ENCODE measurements around the gene APP.
"Not testable (repeated sequence)": the region's sequence is repeated elsewhere in the genome, so short reads cannot be mapped to it uniquely, and the experiment has no call there.

APP gene

GRCh38 chr21:26096494-26097371 is 73.8 kb downstream of the APP start:
- DNase-seq: no peak

DNA sequence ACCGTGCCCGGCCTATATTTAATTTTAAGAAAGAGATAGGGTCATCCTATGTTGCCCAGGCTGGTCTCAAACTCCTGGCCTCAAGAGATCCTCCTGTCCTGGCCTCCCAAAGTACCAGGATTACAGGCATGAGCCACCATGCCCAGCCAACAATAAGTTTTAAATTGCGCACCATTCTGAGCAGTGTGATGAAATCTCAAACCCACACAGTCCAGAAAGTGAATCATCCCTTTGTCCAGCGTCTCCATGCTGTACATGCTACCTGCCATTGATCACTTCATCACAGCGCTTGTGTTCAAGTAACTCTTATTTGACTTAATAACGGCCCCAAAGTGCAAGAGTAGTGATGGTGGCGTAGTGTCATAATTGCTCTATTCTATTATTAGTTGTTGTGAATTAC is 75.4 kb downstream of the APP start:
- no peak for DNase-seq

DNA sequence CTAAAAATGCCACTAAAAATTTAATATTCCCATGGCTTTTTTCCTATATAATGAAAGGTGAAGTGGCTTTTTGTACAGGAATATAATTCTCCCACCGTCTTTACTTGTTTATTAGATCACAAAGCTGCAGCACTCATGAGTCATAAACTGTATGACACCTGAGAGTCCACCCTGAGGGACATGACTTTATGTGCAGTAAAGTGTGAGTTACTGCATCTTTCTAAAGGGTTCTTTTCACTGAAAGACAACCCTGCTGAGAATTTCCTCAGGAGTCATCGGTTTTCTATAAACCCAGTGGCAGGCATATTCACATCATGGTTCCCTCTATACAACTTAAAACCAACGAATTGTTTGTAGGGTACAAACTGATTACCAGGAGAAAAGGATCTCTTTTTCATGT is 77.4 kb downstream of the APP start:
- DNase-seq: no peak

DNA sequence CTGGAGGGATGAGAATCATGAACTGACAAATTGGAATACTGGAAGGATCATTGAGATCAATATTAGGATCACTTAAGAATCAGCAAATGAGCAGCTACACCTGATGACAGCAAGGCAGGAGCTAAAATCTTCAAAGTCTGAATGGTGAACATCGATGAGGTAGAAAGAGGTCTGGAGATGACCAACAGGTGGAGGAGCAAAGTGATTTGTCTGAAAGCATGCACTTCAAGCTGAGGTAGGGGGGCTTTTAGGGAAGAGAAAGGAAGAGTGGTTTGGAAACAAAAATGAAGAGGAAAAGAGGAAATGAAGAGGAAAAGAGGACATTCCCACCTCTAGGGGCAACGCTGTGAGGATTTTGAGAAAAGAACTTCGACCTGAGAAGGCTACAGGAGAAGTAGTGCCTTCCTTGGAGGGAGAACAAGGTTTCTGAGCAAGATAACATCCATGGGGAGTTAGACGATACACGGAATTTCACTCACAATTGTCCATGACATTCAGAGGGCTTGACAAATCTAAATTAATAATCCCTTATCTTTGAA is 79.0 kb downstream of the APP start:
- no peak for DNase-seq

DNA sequence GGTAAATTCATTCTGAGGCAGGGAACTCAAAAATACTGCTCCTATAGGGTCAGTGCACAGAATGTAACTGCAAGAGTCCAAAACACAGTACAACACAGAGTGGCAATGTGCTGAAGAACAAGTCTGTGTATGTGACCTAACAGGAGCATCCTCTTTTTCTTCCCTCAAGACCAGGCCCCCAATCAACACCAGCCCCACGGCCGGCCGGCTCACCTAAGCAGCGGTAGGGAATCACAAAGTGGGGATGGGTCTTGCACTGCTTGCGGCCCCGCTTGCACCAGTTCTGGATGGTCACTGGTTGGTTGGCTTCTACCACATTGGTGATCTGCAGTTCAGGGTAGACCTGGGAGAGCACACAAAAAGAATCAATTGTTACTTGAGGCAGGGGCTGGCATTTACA is 80.8 kb downstream of the APP start:
- DNase-seq: no peak

- DNase-seq: no peak
These were observed 83.2 kb downstream of the APP start for GRCh38 chr21:26087223-26087918.

DNA sequence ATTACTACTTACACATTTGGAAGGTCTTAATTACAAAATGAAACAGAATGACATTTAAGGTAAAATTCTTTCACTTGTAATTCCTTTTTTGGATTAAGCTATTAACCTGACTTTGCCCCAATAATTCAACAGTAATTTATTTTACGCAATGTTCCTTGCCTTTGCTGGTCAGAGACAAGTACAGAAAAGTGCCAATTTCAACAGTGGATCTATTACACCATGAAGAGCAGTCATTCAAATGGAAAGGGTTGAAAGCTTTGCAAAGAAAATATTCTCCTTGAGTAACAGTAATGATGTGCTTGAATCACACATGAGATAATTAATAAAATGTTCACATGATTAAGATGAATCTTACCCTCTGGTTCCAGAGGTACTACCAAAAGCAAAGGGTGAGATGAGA is 84.7 kb downstream of the APP start:
- no peak for DNase-seq

GRCh38 chr21:26085127-26085526 is 85.4 kb downstream of the APP start:
- no peak for DNase-seq

DNA sequence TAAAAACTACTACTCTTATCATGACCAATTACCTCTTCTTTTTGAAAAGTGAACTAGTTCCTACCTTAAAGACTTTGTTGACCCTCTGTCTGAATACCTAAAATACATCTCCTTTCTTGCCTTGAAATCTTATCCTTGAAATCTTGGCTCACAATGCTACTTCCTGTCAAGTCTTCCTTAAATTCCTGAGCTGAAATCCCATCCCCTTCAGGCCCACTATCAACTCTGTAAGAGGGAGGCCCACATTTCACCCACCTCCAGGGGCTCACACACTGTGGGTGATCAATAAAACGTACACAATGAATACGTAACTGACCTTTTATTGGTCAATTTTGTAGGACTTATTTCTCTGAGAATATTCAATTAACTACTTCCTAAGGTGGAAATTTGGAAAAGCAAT is 88.0 kb downstream of the APP start:
- no peak for DNase-seq

- not testable (repeated sequence) for DNase-seq
These were observed 89.3 kb downstream of the APP start for GRCh38 chr21:26081175-26081760.

GRCh38 chr21:26080211-26080610 is 90.4 kb downstream of the APP start:
- no peak for DNase-seq

- DNase-seq: no peak
These were observed 91.2 kb downstream of the APP start for GRCh38 chr21:26079366-26079765.

GRCh38 chr21:26077521-26077920 is 93.0 kb downstream of the APP start:
- DNase-seq: peak; percentile 9 to 61

DNA sequence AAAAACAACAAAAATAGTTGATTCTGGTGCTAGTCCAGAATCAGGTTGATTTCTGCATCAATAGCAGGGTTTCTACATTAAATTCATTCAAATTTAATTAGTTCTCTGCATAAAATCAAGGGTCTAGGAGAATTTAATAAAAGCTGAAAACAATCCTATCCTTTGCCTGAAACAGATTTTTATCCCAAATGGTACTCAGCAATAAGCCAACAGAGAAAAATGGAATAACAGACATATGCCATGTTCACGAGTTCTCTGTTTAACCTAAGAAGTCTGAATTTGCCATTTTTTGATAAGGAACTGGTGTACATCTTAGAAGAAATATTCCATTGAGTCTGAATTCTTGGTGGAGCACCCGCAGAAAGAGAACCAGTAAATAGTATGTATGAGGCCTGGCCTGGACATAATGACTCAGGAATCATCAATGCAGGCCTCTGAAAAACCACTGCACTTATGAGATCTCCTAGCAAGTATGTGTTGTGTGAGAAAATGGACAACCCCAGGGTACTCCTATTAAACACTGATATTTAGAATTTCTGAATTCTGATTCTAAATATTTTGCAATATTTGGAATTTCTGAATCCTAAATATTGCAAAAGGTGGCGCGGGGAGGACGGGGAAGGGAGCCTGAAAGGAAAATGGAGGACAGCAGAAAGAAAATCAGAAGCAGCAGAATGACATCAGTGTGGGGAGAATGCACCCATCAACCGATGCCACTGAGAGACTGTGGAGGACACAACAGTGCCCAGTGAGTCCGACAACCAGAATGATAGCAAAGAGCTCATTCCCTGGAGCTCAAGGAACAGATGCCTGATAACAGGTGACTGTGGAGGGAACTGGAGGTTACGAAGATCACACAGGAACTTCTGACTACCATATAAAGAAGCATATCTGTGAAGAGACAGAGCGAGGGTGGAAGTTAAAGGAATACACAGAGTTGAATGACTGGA is 97.6 kb downstream of the APP start:
- DNase-seq: no peak

DNA sequence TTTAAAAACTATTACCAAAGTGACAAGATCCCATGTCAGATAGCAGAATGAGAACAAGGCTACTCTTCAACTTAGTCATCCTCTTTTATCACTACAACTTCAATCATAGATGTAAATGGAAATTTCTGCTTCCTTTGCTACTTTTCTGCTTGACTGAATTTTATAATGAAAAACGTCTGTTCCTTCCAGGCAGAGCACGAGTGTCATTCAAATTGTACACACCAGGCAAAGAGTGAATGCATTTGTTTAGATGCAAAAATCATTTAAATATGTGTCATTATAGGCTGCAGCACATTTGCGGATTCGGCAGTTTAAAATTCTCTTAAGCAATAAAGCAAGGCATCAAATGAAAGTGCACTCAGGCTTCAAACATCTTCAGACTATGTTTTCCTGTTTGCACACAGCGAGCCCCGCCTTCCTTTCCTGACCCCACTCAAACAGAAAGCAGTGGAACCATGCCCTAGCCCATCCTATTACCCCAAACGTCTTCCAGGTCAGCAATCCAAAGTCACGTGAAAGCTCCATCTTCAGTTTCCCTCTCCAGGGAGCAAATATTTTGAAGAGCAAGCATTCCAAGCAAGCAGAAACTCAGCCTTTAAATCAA is 99.6 kb downstream of the APP start:
- DNase-seq: no peak

DNA sequence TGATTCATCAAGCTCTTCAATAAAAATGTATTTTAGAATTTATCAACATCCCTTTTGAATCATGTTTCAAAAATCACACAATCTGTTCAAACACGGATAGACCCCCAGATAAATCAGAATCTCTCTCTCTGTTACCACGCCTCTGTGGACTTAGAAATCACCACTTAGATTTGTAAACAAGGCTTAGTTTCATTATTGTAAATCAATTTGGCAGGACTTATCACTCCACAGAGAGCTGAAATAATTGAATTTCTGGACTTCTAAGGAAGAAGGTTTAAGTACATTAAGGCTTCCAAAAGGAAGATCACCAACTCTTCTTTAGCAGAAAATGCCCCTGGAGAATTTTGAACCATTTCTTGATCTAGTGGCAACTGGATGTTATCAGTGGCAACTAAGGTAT is 100.4 kb downstream of the APP start:
- no peak for DNase-seq

- DNase-seq: no peak
These were observed 101.8 kb downstream of the APP start for GRCh38 chr21:26068776-26069175.

GRCh38 chr21:26067836-26068594 is 102.6 kb downstream of the APP start:
- no peak for DNase-seq

DNA sequence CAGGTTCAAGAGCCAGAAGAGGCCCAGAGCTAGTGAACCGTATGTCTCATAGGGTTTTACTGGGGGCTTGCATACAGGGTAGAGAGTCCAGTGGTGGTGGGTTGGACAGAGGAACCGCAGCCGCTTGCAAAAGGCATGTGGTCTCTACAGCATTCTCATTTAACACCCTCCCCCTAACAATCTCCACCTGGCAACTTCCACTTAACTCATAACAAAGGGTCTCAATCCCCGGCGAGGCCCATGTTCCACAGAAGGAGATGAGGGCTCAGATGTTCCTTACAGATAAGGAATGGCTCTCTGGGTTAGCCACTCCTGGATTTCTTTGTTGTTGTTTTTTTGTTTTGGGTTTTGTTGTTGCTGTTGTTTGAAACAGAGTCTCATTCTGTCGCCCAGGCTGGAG is 106.1 kb downstream of the APP start:
- no peak for DNase-seq

DNA sequence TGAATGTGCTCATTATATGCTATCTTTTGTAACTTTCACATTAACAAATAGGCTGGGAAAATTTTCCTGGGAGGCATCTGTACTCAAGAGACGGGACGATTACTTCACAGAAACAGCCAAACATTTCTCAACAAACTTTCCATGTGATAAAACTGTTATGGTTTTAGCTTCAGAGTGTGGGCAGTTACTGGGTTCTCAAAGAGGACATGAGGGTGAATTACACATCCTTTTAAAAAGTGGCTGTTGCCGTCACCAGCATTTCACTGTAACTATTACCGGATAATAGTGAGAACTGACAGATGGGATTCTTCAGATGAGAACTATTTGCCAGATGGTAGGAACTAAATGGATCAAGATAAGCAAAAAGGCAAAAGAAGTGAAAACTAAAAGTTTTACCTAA is 109.1 kb downstream of the APP start:
- no peak for DNase-seq

All from cerebellar nuclear complex (tissue), 1 donor.